HG02588 (cell line): ENCODE measurements around the gene ADD1.

Experiments used
- ATAC-seq: cut with Tn5 transposase; IDR thresholded peaks from one replicate; pipeline ENCODE4 v1.9.1; 2021; ENCODE audit warnings: mild to moderate bottlenecking, moderate library complexity; ENCODE audit not compliant: unreplicated experiment

ADD1 gene

DNA sequence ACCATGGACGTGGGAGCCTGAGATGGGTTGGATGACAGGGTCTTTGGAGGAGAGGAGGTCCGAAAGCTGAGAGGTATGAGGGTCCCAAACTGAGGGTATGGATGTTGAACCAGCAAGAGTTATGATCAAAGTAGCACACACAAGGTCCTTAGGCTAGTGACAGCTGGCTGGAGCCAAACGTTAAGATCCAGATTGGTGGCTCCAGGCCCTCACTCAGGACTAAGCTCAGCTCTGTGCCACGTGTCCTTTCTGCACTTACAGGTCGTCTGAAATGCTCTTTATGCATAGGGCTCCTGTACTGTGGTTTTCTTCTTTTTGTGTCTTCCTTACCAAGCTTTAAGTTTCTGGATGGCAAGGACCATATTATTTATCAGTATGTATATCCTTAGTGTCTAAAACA is 35.4 kb downstream of the ADD1 start:
- ATAC-seq = no peak

DNA sequence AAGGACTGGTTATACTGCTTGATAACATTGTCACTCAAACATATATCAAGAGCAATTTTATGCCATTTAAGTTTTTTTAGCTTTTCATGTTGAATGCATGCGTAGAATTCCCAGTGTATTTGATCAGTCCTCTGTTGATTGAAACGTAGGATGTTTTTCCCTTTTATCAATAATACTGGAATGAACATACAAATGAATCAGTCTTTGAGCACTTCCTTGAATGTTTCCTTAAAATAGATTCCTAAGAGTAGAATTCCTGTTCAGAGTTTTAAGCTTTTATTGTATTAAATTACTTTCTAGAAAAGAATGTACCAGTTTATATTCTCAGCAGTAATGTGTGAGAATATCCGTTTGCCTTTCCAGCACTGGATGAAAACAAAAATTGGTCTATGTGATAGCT is 37.8 kb downstream of the ADD1 start:
- no peak for ATAC-seq

DNA sequence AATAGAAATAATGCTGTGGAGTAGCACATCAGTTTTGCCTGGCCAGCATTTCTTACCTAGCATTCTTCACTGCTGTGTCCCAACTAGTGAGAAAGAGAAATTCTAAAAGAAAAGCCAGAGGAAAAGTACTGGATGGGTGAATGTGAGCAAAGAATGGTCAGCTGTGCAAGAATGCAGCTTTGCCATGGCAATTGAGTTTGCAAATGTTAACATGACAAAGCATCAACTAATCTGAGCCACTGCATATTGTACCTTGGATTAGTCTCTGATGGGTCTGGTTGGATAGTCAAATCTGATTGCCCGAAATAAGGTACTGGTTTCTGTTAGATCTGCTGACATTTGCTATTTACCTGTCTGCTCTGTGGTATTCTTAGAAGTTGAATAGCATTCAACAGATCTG is 38.7 kb downstream of the ADD1 start:
- no peak for ATAC-seq

DNA sequence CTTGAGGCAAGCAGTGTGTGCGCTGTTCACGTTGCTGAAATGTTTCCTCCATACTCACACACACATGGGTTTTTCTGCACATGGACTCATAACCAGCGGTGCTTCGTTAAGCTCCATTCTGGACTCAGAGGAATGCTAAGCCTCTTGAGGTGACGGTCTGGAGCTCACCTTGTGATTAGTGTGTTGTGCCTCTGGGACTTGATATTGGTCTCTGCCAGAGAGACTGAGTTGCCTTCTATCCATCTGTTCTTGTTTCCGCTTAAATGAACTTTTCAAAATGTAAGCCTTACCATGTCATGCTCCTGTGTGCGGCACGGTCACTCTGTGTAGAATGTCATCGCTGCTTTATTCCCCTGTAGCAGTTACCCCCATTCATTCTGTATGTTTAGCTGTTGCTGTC is 42.5 kb downstream of the ADD1 start:
- ATAC-seq = no peak

DNA sequence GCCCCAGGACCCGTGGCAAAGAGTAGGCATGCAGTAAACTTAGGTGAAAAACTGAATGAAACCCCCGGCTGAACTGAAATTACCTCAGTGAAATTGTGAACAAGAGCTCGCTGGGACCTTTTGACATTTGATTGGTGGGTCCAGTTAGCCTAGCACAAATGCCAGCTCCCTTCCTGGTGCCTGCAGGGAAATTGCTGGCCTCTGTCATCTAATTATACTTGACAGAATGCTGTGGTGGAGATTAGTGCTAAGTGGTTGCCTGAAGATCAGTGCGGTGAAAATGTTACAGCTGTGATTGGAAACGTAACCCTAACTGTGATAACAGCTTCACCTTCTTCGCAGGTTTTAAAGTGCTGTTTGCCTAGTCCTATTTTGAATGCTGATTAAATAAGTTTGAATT is 43.0 kb downstream of the ADD1 start:
- ATAC-seq = no peak

DNA sequence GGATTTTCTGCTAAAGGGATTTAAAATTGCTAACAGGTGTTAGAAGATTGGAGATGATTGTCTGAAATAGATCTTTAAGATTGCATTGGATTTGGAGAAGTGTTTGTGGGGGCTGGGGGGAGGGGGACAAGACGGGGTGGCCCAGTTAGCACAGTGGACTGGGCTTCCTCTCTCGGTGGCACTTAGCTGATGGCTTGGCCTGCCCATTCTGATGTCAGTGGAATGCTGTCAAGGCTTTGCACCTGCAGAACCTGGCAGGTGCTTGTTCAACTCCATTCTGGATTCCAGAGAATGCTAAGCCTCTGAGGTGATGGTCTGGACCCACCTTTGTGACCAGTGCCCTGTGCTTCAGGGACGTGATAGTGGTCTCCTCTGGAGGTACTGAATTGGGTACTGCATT is 43.7 kb downstream of the ADD1 start:
- no peak for ATAC-seq

DNA sequence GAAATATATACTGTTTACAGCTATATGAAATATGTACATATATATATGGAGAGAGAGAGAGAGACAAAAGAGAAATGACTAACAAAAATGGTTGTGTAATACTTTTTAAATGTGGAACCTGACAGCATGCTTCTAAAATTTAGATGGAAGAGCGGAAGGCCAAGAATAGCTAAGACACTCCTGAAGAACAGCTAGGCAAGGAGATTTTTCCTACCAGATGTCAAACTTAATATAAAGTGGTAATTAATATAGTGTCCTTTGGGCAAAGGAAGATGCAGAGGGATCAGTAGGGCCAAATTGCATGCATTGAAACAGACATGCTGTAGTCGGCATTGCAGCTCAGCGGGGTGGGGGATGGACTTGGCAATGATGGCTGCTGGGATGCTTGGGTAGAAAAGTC is 45.2 kb downstream of the ADD1 start:
- ATAC-seq = no peak

DNA sequence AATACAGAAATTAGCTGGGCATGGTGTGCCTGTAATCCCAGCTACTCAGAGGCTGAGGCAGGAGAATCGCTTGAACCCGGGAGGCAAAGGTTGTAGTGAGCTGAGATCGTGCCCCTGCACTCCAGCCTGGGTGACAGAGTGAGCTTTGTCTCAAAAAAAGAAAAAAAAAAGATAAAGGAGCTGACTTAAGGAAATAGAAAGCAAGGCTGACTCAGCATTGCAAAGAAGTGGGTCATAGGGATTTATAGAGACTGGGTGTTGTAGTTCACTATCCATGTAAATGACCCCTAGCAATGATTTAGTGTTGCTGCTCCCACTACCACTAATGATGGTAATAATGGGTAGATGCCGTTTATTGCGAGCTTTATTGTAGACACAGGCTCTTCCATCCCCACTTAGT is 47.6 kb downstream of the ADD1 start:
- ATAC-seq = no peak

DNA sequence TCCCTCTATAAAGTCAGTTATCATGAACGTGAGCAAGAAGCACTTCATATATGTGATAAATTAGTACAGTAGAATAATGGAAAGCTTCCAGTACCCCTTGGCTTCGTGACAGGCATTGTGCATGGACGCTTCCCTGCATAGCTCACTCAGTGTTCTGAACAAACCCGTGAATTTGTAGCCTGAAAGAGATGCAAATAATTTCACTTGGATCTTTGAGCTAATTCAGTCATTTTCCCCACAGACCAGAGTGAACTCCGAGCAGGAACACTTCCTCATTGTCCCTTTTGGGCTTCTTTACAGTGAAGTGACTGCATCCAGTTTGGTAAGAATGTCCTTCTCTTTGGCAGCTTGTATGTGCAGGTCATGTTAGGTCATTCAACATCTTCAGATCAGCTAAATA is 50.1 kb downstream of the ADD1 start:
- no peak for ATAC-seq

DNA sequence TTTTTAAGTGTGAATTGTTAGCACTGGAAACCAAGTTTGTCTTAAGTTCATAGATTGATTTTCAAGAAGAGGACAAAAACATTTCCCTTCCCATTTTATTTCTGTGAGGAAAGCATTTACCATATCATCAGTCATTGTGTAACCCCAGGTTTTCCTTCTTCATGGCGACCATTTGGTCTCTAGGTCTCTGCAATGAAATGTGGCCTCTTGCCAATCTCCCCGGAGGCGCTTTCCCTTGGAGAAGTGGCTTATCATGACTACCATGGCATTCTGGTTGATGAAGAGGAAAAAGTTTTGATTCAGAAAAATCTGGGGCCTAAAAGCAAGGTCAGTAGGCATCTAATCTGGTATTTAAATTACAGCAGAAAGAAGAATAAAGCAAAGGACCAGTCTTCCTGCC is 54.4 kb downstream of the ADD1 start:
- no peak for ATAC-seq

DNA sequence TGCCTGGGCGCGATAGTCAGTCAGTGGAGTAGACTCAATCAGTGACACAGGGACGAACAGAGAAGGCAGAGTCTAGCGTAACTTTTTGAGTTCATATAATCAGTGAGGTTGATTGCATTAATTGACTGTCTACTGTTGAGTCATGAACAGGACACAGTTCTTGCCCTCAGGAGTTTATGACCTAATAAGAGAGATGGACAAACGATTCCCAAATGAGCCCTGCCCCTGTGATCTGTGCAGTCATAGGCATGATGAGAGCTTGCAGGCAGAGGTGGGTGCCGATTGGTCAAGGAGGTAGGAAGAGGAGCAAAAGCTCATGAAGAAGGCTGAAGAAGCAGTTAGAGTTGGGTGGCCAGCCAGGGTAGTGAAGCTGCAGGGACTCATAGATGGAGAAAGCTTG is 57.1 kb downstream of the ADD1 start:
- ATAC-seq = no peak

DNA sequence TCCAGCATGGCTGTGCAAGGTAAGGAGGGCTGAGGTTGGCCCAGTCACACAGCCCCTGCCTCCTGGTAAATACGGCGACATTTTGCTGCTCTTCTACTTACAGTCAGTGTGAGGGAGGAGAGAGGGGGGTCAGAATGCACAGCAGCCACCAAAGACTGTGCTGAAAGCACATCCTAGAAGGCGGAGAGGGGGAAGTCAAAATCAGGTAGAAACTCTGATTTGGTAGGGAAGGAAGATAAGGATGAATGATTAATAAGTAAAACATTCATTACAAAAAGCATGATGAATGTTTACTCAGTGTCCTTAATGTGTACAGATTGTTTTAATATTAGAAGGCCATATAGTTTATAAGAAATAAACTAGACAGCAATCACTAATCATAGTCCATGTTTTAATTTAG is 57.5 kb downstream of the ADD1 start:
- ATAC-seq = no peak

DNA sequence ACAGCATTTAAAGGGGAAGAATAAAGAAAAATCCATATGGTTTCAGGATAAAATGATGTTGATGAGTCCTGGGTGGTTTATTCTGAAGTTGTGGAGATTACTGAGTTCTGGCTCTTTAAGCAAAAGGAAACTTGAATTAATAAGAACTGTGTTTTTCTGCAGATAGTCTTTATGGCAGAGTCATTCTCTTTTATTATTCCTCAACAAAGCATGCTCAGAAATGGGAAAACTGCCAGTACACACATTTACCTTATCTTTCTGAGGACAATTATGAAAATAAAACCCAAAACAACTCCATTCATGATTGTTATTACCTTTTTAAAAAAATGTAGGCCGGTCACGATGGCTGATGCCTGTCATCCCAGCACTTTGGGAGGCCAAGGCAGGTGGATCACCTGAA is 58.5 kb downstream of the ADD1 start:
- no peak for ATAC-seq

DNA sequence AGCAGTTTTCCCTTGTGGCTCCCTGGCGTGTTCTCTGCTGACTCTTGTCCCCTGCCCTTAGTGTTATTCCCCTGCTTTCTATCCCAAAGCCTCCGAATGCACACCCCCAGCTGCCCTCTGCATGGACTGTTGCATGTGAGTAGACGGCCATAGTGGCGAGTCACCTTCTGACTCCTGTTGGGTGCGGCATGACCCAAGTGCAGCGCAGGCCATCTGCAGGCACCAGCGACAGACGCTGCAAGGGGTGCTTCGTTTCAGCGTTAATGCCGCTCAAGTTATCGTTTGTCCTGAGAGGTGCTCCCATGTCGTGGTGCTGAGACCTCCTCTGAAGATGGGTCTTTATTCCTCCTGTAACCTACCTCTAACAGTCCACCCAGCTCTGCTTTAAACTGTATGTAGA is 61.9 kb downstream of the ADD1 start:
- no peak for ATAC-seq

DNA sequence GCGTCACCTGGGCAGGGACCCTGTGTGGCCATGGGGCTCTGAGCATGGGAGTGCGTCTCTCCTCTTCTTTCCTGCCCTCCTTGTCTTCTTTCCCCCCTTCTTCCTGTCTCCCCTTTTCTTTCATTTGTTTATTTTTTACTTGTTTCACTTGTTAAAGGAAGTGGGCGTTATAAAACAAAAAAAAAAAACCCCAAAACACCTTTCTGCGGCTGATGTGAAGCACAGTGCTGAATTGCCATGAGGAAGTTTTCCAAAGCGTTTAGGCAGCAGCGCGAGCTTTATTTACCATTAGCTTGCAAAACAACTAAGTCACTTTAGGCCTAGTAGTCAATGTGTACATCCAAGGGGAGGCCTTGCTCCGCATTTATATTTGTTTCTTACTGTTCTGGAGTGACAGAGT is 62.6 kb downstream of the ADD1 start:
- ATAC-seq = no peak

DNA sequence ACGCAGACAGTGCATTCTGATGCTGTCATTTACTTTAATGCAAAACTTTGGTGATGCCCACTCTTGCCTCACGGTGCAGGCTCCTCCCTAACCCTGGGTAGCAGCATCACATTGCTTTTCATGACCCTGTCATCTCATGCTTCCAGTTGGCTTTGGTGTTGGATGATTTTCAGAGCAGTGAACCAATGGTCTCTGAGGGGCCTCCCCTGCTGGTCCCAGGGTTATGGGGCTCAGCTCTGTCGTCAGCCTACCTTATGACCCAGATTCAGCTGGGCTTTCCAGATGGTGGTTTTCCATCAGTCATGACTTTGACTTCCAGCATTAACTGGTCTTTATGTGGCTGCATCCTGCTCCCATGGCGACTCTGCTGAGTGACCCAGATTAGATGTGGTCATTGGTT is 63.6 kb downstream of the ADD1 start:
- ATAC-seq = no peak

DNA sequence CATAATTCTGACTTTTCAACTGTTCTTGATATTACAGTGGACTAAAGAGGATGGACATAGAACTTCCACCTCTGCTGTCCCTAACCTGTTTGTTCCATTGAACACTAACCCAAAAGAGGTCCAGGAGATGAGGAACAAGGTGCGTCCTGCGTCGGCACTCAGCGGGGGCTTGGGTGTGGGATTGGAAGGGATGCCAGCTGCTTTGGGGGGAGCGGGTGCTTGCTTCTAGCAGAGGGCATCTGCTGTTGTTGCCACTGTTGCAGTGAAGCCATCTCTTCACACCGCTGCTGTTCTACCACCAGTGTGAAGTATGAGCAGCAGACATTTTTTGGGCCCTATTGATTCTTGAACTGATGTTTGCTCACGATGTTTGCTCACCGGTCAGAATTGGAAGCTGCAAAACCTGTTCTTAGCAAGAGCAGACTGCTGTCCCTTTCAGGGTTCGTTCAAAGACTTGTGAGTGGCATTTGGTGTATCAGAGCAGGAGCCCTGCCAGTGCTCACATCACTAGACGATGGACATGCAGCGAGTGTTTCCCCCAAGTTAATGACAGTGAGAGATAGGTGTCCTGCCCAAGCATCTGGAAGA is 64.2 kb downstream of the ADD1 start:
- no peak for ATAC-seq

DNA sequence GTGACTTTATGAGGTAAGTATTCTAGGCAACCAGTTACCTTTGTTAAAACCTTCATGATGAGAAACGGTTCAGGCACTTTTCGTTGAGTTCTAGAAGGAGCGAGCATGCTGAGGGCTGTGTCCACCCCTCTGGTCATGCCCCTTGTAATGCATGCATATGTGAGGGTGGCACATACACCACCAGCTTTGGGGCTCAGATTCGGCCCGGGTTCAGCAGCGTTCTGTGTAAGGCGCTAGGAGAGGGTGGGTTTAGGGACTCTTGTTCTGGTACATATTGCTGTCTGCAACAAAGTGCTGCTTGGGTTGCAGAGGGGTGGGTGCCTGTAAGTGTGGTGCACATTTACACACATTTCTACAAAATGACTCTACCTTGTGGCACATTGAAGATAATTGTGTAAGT is 65.0 kb downstream of the ADD1 start:
- no peak for ATAC-seq

DNA sequence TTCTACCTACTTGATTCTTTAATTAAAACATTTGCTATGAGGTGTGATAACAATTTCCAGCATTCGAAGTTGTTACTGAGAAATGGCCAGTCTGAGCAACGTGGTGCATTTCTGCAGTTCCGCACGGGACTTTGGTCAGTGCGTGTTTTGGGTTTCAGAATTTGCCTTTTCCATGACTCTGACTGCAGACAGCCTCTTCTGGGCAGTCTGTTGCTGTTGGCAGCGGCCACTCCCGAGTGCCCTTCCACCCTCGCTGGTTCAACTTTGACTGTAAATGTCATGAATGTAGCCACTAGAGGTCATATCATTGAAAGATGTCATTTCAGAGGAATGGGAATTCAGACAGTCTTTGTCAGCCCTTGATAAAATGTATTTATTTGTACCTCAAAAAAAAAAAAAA is 65.9 kb downstream of the ADD1 start:
- ATAC-seq = no peak

DNA sequence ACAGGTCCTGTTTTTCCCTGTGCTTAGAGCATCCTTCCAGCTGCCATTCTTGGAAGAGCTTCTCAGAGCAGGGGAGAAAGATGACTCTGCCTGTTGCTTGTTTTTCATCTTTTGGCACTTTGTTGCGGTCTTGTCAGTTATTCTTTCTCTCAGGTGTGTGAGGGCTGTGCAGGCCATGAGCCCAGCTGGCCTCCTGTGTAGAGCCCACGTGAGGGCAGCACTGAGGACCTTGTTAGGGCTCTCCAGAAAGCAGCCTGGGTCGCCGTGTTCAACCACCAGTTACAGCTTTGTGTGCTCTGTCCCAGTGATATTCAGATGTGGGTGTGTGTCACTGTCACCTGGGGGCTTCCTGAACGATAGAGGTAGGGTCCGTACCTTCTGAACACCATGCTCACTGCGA is 66.8 kb downstream of the ADD1 start:
- no peak for ATAC-seq

DNA sequence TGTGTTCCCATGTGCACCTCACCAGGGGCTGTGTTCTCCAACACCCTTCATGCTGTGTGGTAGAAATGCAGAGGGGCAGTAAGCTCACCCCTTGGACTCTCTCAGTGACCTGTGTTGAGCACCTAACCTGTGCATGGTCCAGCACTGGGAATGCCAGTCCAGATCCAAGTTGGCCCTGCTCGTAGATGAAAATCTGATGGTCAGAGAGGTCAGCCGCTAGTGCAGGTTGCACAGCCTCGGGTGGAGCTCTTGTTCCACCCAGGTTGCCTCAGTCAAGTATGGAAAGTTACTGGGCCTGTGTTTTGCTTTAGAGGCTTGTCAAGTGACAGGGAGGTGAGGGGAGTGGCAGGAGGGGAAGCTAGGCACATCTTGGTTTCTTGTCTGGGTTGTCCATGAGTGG is 68.2 kb downstream of the ADD1 start:
- no peak for ATAC-seq

DNA sequence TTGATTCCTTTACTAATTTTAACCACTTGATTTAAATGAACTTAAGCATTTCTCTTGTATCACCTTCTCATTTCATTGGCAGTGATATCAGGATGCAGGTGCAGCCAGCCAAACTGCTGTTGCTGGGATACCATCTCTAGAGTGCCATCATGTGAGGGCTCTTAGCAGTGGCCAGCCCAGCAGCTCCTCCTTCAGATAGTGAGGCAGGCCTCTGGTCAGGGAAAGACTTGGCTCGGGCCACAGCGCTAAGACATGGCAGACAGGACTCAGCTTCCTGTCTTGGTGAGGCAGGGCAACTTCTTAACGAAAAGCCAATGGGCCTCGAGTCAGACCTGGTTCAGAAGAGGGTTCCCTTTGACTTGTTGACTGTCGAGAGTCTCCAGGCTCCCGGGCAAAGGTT is 69.5 kb downstream of the ADD1 start:
- ATAC-seq = no peak

DNA sequence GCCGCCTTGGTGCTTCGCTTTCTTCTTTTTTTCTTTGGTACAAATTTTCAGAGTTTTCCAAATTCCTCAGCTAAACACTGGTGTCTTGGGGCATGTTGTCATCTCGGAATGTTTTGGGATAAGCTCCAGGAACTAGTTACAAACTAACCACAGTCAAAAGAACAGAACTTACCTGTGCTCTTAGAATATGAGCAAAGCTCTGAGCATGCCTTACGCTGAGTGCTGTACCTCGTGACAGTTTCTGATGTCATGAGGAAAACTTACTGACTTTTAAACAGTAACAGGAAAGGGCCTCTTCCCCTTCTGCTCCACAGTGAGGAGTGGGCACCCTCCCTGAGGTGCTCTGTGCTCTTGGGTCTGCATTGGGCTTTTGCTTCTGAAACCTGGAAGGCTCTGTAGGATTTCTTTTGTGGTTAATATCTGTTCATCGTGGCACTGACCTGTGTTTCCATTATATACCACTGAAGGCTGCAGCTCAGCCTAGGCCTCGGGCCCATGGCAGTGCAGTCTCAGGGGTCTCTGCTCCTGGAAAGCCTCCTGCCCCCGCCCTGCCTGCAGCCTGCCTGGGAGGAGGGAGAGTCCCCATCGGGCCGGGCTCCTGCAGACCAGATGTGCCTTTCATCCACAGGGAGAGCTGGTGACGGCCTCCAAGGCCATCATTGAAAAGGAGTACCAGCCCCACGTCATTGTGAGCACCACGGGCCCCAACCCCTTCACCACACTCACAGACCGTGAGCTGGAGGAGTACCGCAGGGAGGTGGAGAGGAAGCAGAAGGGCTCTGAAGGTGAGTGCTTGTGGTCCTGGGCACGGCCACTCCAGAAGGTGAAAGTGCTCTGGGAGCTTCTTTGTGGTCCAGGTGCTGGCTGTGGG is 70.8 kb downstream of the ADD1 start:
- no peak for ATAC-seq
